Keratinocyte (primary cell): Measurements from ENCODE around the gene RYR2. TPM values are rescaled to one million over a fixed set of nuclear protein-coding genes. Genes with fewer than 3 reads are reported as not detected.

Experiments
- DNase-seq: peaks from one replicate; pipeline ENCODE4 v3.0.0-alpha.2; 2011; ENCODE audit warnings: low read depth, missing footprints, low spot score
- FAIRE-seq: peaks from 2 replicates; lab custom pipeline; 2011; peaks lifted over from hg19 to GRCh38; lab: Jason Lieb, UNC
- H2AFZ ChIP-seq: 2 replicates; pipeline ENCODE4 v1.6.0; 2012; ENCODE audit warnings: low read length, control low read depth, inconsistent platforms; ENCODE audit not compliant: control insufficient read depth
- H3K27ac ChIP-seq: 2 replicates; pipeline ENCODE4 v1.5.1; 2011; ENCODE audit warnings: low read length; ENCODE audit not compliant: control insufficient read depth, insufficient read depth
- H3K27me3 ChIP-seq: 3 replicates; pipeline ENCODE4 v1.6.0; 2011; ENCODE audit warnings: low read length; ENCODE audit not compliant: control insufficient read depth, insufficient read depth; ENCODE audit errors: extremely low read depth
- H3K36me3 ChIP-seq, 2 experiments: 2 replicates in 1 of 2; 3 replicates in 1 of 2; pipeline ENCODE4 v1.5.1; 2011; ENCODE audit warnings: low read length in 2 of 2, mild to moderate bottlenecking in 1 of 2; ENCODE audit not compliant: control insufficient read depth in 2 of 2, insufficient read depth in 2 of 2; ENCODE audit errors: extremely low read depth in 1 of 2
- H3K4me1 ChIP-seq: 3 replicates; pipeline ENCODE4 v1.5.1; 2011; ENCODE audit warnings: low read length; ENCODE audit not compliant: control insufficient read depth, insufficient read depth; ENCODE audit errors: extremely low read depth
- H3K4me2 ChIP-seq: 3 replicates; pipeline ENCODE4 v1.6.0; 2011; ENCODE audit warnings: low read depth, low read length; ENCODE audit not compliant: control insufficient read depth, insufficient read depth; ENCODE audit errors: extremely low read depth
- H3K4me3 ChIP-seq, 3 experiments: fragments of 200-600 bp in 1 of 3; sonication (generic) in 1 of 3; 2 replicates in 2 of 3; 3 replicates in 1 of 3; pipeline ENCODE4 v1.5.1; 2011 to 2016; ENCODE audit warnings: low read length in 3 of 3, mild to moderate bottlenecking in 3 of 3, control low read depth in 2 of 3, inconsistent platforms in 1 of 3, low read depth in 1 of 3, mixed read lengths in 1 of 3, mixed run types in 1 of 3, moderate library complexity in 1 of 3; ENCODE audit not compliant: control insufficient read depth in 2 of 3, insufficient read depth in 2 of 3; ENCODE audit errors: extremely low read depth in 1 of 3
- H3K79me2 ChIP-seq: 2 replicates; pipeline ENCODE4 v1.6.0; 2012; ENCODE audit warnings: low read length; ENCODE audit not compliant: control insufficient read depth, insufficient read depth
- H3K9ac ChIP-seq: 3 replicates; pipeline ENCODE4 v1.6.0; 2011; ENCODE audit warnings: low read length; ENCODE audit not compliant: control insufficient read depth, insufficient read depth; ENCODE audit errors: extremely low read depth
- H3K9me1 ChIP-seq: 3 replicates; pipeline ENCODE4 v1.6.0; 2011; ENCODE audit warnings: low read length; ENCODE audit not compliant: control insufficient read depth, insufficient read depth; ENCODE audit errors: extremely low read depth
- H3K9me3 ChIP-seq: 2 replicates; pipeline ENCODE4 v1.5.1; 2012; ENCODE audit warnings: low read depth, low read length; ENCODE audit not compliant: control insufficient read depth
- H4K20me1 ChIP-seq: 3 replicates; pipeline ENCODE4 v1.6.0; 2011; ENCODE audit warnings: low read length; ENCODE audit not compliant: control insufficient read depth, insufficient read depth; ENCODE audit errors: extremely low read depth
- CTCF ChIP-seq, 3 experiments: IDR thresholded peaks in 1 of 3; conservative IDR thresholded peaks in 1 of 3; optimal IDR thresholded peaks in 1 of 3; 2 replicates in 2 of 3; 3 replicates in 1 of 3; pipeline versions ENCODE3 to v1.5.1; 2011; ENCODE audit warnings: low read length in 3 of 3, mild to moderate bottlenecking in 3 of 3, moderate library complexity in 2 of 3, control low read depth in 1 of 3, inconsistent platforms in 1 of 3; ENCODE audit not compliant: insufficient read depth in 2 of 3; ENCODE audit errors: extremely low read depth in 1 of 3
- EZH2 ChIP-seq: IDR thresholded peaks from one replicate; pipeline ENCODE4 v1.6.1; 2012; ENCODE audit warnings: inconsistent platforms, mild to moderate bottlenecking, low read length, moderate library complexity
- dilution Hi-C: fragments of 300-500 bp; cut with MboI; formaldehyde crosslinking; loops from one replicate; pipeline ENCODE4 v1.7.0; 2020; ENCODE audit warnings: low sequenced_read_pairs; ENCODE audit not compliant: extremely low pct_ligation_motif_present
- polyA plus RNA-seq, 5 experiments: library from polyadenylated mRNA; depleted of rRNA in 3 of 5; stranded (reverse) in 3 of 5; stranded (forward) in 1 of 5; unstranded in 1 of 5; fragments of >200 nt; gene quantifications; 1 replicate in 1 of 5; 2 replicates in 3 of 5; 3 replicates in 1 of 5; pipeline versions ENCODE4 v1.2.1 to v1.2.3, GENCODE V29; 2011 to 2012; ENCODE audit warnings: missing spikeins in 2 of 5, low read depth in 1 of 5, low replicate concordance in 1 of 5

RYR2 gene
- polyA plus RNA-seq, 1 donor (not counting 4 experiments of a cell fraction or from before 2014, with no cell fraction given) = 0.05 TPM

GRCh38 chr1:237868817-237869600, 827.0 kb downstream of the RYR2 start:
- FAIRE-seq (no peak), DNase-seq (no peak)
- Histone ChIP-seq H3K79me2 (no peaks in the 10 kb centered on the region), H3K9me3 (no peaks in the 10 kb centered on the region), H3K9ac (no peak overlapping the region), H3K4me2 (no peak overlapping the region), H3K27me3 (no peaks in the 10 kb centered on the region), H3K27ac (no peak overlapping the region), H3K36me3 (no peaks in the 10 kb centered on the region), H4K20me1 (no peaks in the 10 kb centered on the region), H2AFZ (no peak overlapping the region), H3K9me1 (no peaks in the 10 kb centered on the region), H3K4me1 (peaks cover 9% of the 10 kb centered on the region), H3K4me3 (no peak overlapping the region)
- dilution Hi-C loops = no loop called here
- TF ChIP-seq CTCF (optimal IDR thresholded peaks at IDR 0.05 in 1 of 3, IDR thresholded peaks at IDR 0.05 in 1 of 3, conservative IDR thresholded peaks at IDR 0.05 in 1 of 3; ENCODE audit: extremely low read depth in 1 of 3, insufficient read depth in 2 of 3, low read length in 3 of 3) (no peak), EZH2 (no peak)

GRCh38 chr1:237873487-237874211, 831.7 kb downstream of the RYR2 start:
- H3K9me3 ChIP-seq = no peaks in the 10 kb centered on the region
- peak overlapping the region; percentile 7 for H3K4me2 ChIP-seq
- H3K9me1 ChIP-seq = no peaks in the 10 kb centered on the region
- H3K4me1 ChIP-seq = peaks cover 19% of the 10 kb centered on the region
- dilution Hi-C loops = no loop called here
- H3K4me3 ChIP-seq = no peak overlapping the region
- FAIRE-seq (peak; percentile 100), DNase-seq (peak; percentile 95)
- no peaks in the 10 kb centered on the region for H3K79me2 ChIP-seq
- H3K27ac ChIP-seq = peak overlapping the region; percentile 42
- H4K20me1 ChIP-seq = no peaks in the 10 kb centered on the region
- TF ChIP-seq CTCF (optimal IDR thresholded peaks at IDR 0.05 in 1 of 3, IDR thresholded peaks at IDR 0.05 in 1 of 3, conservative IDR thresholded peaks at IDR 0.05 in 1 of 3; ENCODE audit: extremely low read depth in 1 of 3, insufficient read depth in 2 of 3, low read length in 3 of 3) = no peak
- no peak for TF ChIP-seq EZH2
- no peaks in the 10 kb centered on the region for H3K36me3 ChIP-seq
- H3K27me3 ChIP-seq = no peaks in the 10 kb centered on the region
- H2AFZ ChIP-seq = no peak overlapping the region
- no peak overlapping the region for H3K9ac ChIP-seq
